IMR-90 (cell line): ENCODE data around the gene FBN3. TPM values are rescaled to one million over a fixed set of nuclear protein-coding genes. Genes with fewer than 3 reads are reported as not detected.

Experiments
- ATAC-seq: fragments of 200-7000 bp; cut with Tn5 transposase; 2 replicates; pipeline ENCODE4 v1.9.1; 2020; ENCODE audit warnings: low read depth, mild to moderate bottlenecking, moderate library complexity
- BruUV-seq: library from RNA; stranded (reverse); fragments of 400-500 nt; replicated peaks from 2 replicates; lab custom pipeline; 2021; lab: Mats Ljungman, UMichigan
- CTCF ChIA-PET: fragments of 300-600 bp; formaldehyde crosslinking; extraction: SDS; loops from one replicate; lab custom pipeline; 2021; ENCODE audit warnings: antibody characterized with exemption; lab: Yijun Ruan, JAX
- POLR2A ChIA-PET: fragments of 300-600 bp; sonication (Branson Sonifier 250); formaldehyde crosslinking; loops from one replicate; lab custom pipeline; 2022; ENCODE audit warnings: antibody characterized with exemption; ENCODE audit not compliant: unreplicated experiment; lab: Charles Lee
- DNase-seq: peaks from one replicate; pipeline ENCODE4 v3.0.0; 2013
- H2AFZ ChIP-seq: replicated peaks from 2 replicates; pipeline ENCODE3; 2013; ENCODE audit warnings: low read length, mild to moderate bottlenecking; ENCODE audit not compliant: poor library complexity
- H2AK5ac ChIP-seq: 2 replicates; pipeline ENCODE4 v1.6.1; 2013; ENCODE audit warnings: low read depth, low read length, inconsistent platforms
- H2AK9ac ChIP-seq: replicated peaks from 2 replicates; pipeline ENCODE3; 2013; ENCODE audit warnings: mild to moderate bottlenecking, low read depth, low read length, moderate library complexity; ENCODE audit not compliant: poor library complexity
- H2BK120ac ChIP-seq: 2 replicates; pipeline ENCODE4 v1.6.1; 2013; ENCODE audit warnings: low read depth, low read length, inconsistent platforms
- H2BK15ac ChIP-seq: 3 replicates; pipeline ENCODE4 v1.6.1; 2013; ENCODE audit warnings: low read depth, low read length, inconsistent platforms
- H2BK20ac ChIP-seq: 2 replicates; pipeline ENCODE4 v1.6.1; 2013; ENCODE audit warnings: low read depth, mild to moderate bottlenecking, inconsistent platforms, low read length, moderate library complexity
- H2BK5ac ChIP-seq: 2 replicates; pipeline ENCODE4 v1.6.1; 2013; ENCODE audit warnings: mild to moderate bottlenecking, low read depth, low read length, inconsistent platforms; ENCODE audit not compliant: poor library complexity, severe bottlenecking
- H3K14ac ChIP-seq: replicated peaks from 2 replicates; pipeline ENCODE4 v1.6.1; 2013; ENCODE audit warnings: low read depth, low read length, inconsistent platforms
- H3K18ac ChIP-seq: 2 replicates; pipeline ENCODE4 v1.6.1; 2013; ENCODE audit warnings: low read depth, low read length, control low read depth
- H3K23ac ChIP-seq: 2 replicates; pipeline ENCODE4 v1.6.1; 2013; ENCODE audit warnings: low read depth, low read length, inconsistent platforms
- H3K27ac ChIP-seq: 2 replicates; pipeline ENCODE4 v1.5.1; 2013; ENCODE audit warnings: mild to moderate bottlenecking, control low read depth, low read length; ENCODE audit not compliant: insufficient read depth
- H3K27me3 ChIP-seq: 2 replicates; pipeline ENCODE4 v1.6.1; 2013; ENCODE audit warnings: low read length; ENCODE audit not compliant: control insufficient read depth, insufficient read depth
- H3K36me3 ChIP-seq: 2 replicates; pipeline ENCODE4 v1.6.1; 2013; ENCODE audit warnings: low read length, mixed read lengths; ENCODE audit not compliant: control insufficient read depth, insufficient read depth
- H3K4ac ChIP-seq: 2 replicates; pipeline ENCODE4 v1.6.1; 2013; ENCODE audit warnings: low read depth, low read length, inconsistent platforms
- H3K4me1 ChIP-seq: 2 replicates; pipeline ENCODE4 v1.6.1; 2013; ENCODE audit warnings: low read length, mixed read lengths; ENCODE audit not compliant: control insufficient read depth, insufficient read depth
- H3K4me2 ChIP-seq: 2 replicates; pipeline ENCODE4 v1.6.1; 2013; ENCODE audit warnings: low read depth, mild to moderate bottlenecking, control low read depth, low read length, moderate library complexity
- H3K4me3 ChIP-seq: 2 replicates; pipeline ENCODE4 v1.5.1; 2013; ENCODE audit warnings: low read depth, mild to moderate bottlenecking, control low read depth, low read length, moderate library complexity; ENCODE audit not compliant: insufficient read depth
- H3K56ac ChIP-seq: 2 replicates; pipeline ENCODE4 v1.6.1; 2013; ENCODE audit warnings: low read length, inconsistent platforms; ENCODE audit not compliant: insufficient read depth; ENCODE audit errors: extremely low read depth
- H3K79me1 ChIP-seq, 2 experiments: 2 replicates each; pipeline ENCODE4 v1.6.1; 2013; ENCODE audit warnings: low read length in 2 of 2, inconsistent platforms in 1 of 2, low read depth in 1 of 2
- H3K9ac ChIP-seq: 2 replicates; pipeline ENCODE4 v1.6.1; 2013; ENCODE audit warnings: low read depth, low read length, control low read depth
- H3K9me1 ChIP-seq: 2 replicates; pipeline ENCODE4 v1.6.1; 2013; ENCODE audit warnings: low read length, inconsistent platforms; ENCODE audit not compliant: insufficient read depth
- H3K9me3 ChIP-seq: 2 replicates; pipeline ENCODE4 v1.6.1; 2013; ENCODE audit warnings: low read length; ENCODE audit not compliant: control insufficient read depth, insufficient read depth
- H4K20me1 ChIP-seq: 2 replicates; pipeline ENCODE4 v1.6.1; 2013; ENCODE audit warnings: low read length, inconsistent platforms; ENCODE audit not compliant: insufficient read depth
- H4K5ac ChIP-seq: 2 replicates; pipeline ENCODE4 v1.6.1; 2013; ENCODE audit warnings: mild to moderate bottlenecking, low read depth, low read length, control low read depth
- H4K8ac ChIP-seq, 2 experiments: 2 replicates each; pipeline ENCODE4 v1.6.1; 2013; ENCODE audit warnings: low read depth in 2 of 2, low read length in 2 of 2, control low read depth in 1 of 2, inconsistent platforms in 1 of 2
- H4K91ac ChIP-seq: 2 replicates; pipeline ENCODE4 v1.6.1; 2013; ENCODE audit warnings: low read depth, low read length, inconsistent platforms; ENCODE audit not compliant: insufficient read depth
- BHLHE40 ChIP-seq: fragments of 150-350 bp; IDR thresholded peaks from 2 replicates; pipeline ENCODE4 v1.6.1; 2016; ENCODE audit warnings: mild to moderate bottlenecking, low read depth, low read length
- CEBPB ChIP-seq: IDR thresholded peaks from 2 replicates; pipeline ENCODE4 v1.6.1; 2012; ENCODE audit warnings: low read depth, low read length, improper control_type of control experiment
- CHD1 ChIP-seq: IDR thresholded peaks from 2 replicates; pipeline ENCODE4 v1.6.1; 2012; ENCODE audit warnings: low read depth, low read length, improper control_type of control experiment
- CTCF ChIP-seq: conservative IDR thresholded peaks from 2 replicates; pipeline ENCODE4 v1.5.1; 2012; ENCODE audit warnings: mild to moderate bottlenecking, low read depth, low read length, improper control_type of control experiment
- ELK1 ChIP-seq: fragments of 150-350 bp; IDR thresholded peaks from 2 replicates; pipeline ENCODE4 v1.6.1; 2016; ENCODE audit warnings: low read depth, mild to moderate bottlenecking, low read length, moderate library complexity, borderline replicate concordance
- MAFK ChIP-seq: IDR thresholded peaks from 2 replicates; pipeline ENCODE4 v1.6.1; 2012; ENCODE audit warnings: low read depth, low read length, improper control_type of control experiment
- MAZ ChIP-seq: IDR thresholded peaks from 2 replicates; pipeline ENCODE4 v1.6.1; 2012; ENCODE audit warnings: low read depth, mild to moderate bottlenecking, low read length, improper control_type of control experiment, moderate library complexity, borderline replicate concordance
- MXI1 ChIP-seq: IDR thresholded peaks from 2 replicates; pipeline ENCODE4 v1.6.1; 2012; ENCODE audit warnings: low read depth, mild to moderate bottlenecking, low read length, moderate library complexity, borderline replicate concordance
- NFE2L2 ChIP-seq: fragments of 150-350 bp; IDR thresholded peaks from 2 replicates; pipeline ENCODE4 v1.6.1; 2016; ENCODE audit warnings: low read depth, mild to moderate bottlenecking, low read length
- POLR2A ChIP-seq: IDR thresholded peaks from 2 replicates; pipeline ENCODE4 v1.6.1; 2012; ENCODE audit warnings: mild to moderate bottlenecking, low read depth, low read length
- RAD21 ChIP-seq: IDR thresholded peaks from 2 replicates; pipeline ENCODE4 v1.6.1; 2012; ENCODE audit warnings: low read length, improper control_type of control experiment
- RCOR1 ChIP-seq: IDR thresholded peaks from 2 replicates; pipeline ENCODE4 v1.6.1; 2012; ENCODE audit warnings: mild to moderate bottlenecking, low read length, improper control_type of control experiment; ENCODE audit not compliant: insufficient replicate concordance
- RFX5 ChIP-seq: IDR thresholded peaks from 2 replicates; pipeline ENCODE4 v1.8.0; 2012; ENCODE audit warnings: low read depth, mild to moderate bottlenecking, low read length, moderate library complexity
- USF2 ChIP-seq: fragments of 150-350 bp; IDR thresholded peaks from 2 replicates; pipeline ENCODE4 v1.6.1; 2017; ENCODE audit warnings: mild to moderate bottlenecking, antibody characterized with exemption, low read length, low read depth
- WGBS, 2 experiments: methylation state at CpG; one replicate each; pipeline versions ENCODE4 v1.1.5 to v1.1.7; 2013; ENCODE audit warnings: missing lambda C conversion rate in 2 of 2; ENCODE audit not compliant: insufficient read length in 1 of 2; ENCODE audit errors: extremely low coverage in 2 of 2; 5-methylcytosine and 5-hydroxymethylcytosine counted together
- dilution Hi-C: fragments of 300-500 bp; cut with HindIII; formaldehyde crosslinking; loops from one replicate; pipeline ENCODE4 v1.14.3; 2018; ENCODE audit warnings: low sequenced_read_pairs; ENCODE audit not compliant: unreplicated experiment
- in situ Hi-C: fragments of 300-500 bp; cut with MboI; formaldehyde crosslinking; loops from 3 replicates; pipeline ENCODE4 v1.14.3; 2019; ENCODE audit warnings: low sequenced_read_pairs, inconsistent platforms, mixed read lengths
- intact Hi-C: fragments of 100-400 bp; cut with micrococcal nuclease; formaldehyde crosslinking; loops from 2 replicates; pipeline ENCODE4 v1.10.0; 2022
- polyA plus RNA-seq, 3 experiments: library from polyadenylated mRNA; depleted of rRNA; stranded (reverse); fragments of >200 nt; gene quantifications; 2 replicates each; pipeline ENCODE4 v1.2.3, GENCODE V29; 2012; ENCODE audit warnings: low replicate concordance in 1 of 3
- total RNA-seq: library from RNA; depleted of rRNA; stranded (reverse); fragments of >200 nt; gene quantifications from 2 replicates; pipeline ENCODE4 v1.2.3, GENCODE V29; 2012

Gene FBN3
- total and polyA plus RNA-seq, 2 of the 4 experiments (the other 2 are of a cell fraction): not detected

- in situ Hi-C loops: no loop called here
- WGBS, 2 experiments: 90% methylated on average over 8 of the region's 12 CpGs; no CpG with 5 or more reads in 1 of the 2 experiments
- Histone ChIP-seq H3K4me2 (no peak overlapping the region), H3K79me1 (no peaks in the 10 kb centered on the region), H3K36me3 (no peaks in the 10 kb centered on the region), H3K4me3 (no peak overlapping the region), H3K9ac (no peak overlapping the region), H2AK5ac (no peak overlapping the region), H2AFZ (no peak overlapping the region), H4K5ac (no peak overlapping the region), H3K56ac (no peak overlapping the region), H3K4me1 (no peaks in the 10 kb centered on the region), H3K27ac (no peak overlapping the region), H3K23ac (no peak overlapping the region), H2BK120ac (no peak overlapping the region), H3K4ac (no peak overlapping the region), H3K9me3 (peaks cover 2% of the 10 kb centered on the region; the same call in 1 of the 2 replicates), H3K27me3 (no peaks in the 10 kb centered on the region; the same call in 1 of the 2 replicates), H2BK5ac (no peak overlapping the region), H3K18ac (no peak overlapping the region), H3K14ac (no peak overlapping the region), H4K91ac (no peak overlapping the region), H3K9me1 (no peaks in the 10 kb centered on the region), H2BK15ac (no peak overlapping the region), H4K8ac (no peak overlapping the region), H4K20me1 (no peaks in the 10 kb centered on the region), H2AK9ac (no peak overlapping the region), H2BK20ac (no peak overlapping the region)
- dilution Hi-C loops: no loop called here
- DNase-seq (no peak), ATAC-seq (no peak)
- CTCF ChIA-PET: no interaction called here
- BruUV-seq: no TSS peak
- intact Hi-C loops: no loop called here
- no peak for TF ChIP-seq RAD21
- TF ChIP-seq ELK1: no peak
- no peak for TF ChIP-seq BHLHE40
- TF ChIP-seq NFE2L2: no peak
- TF ChIP-seq RFX5: no peak
- TF ChIP-seq CTCF: no peak
- TF ChIP-seq CHD1: no peak
- no peak for TF ChIP-seq POLR2A
- TF ChIP-seq CEBPB: no peak
- TF ChIP-seq MAFK: no peak
- TF ChIP-seq USF2: no peak
- TF ChIP-seq MAZ: no peak
- TF ChIP-seq MXI1: no peak
- no peak for TF ChIP-seq RCOR1
- POLR2A ChIA-PET: no interaction called here
Observed at GRCh38 chr19:8083141-8083540, 66.3 kb downstream of the FBN3 start.
